Erythroblast (primary cell): ENCODE data around the gene SPATA16.

Source experiments
- GATA1 ChIP-seq: IDR thresholded peaks from 2 replicates; pipeline ENCODE4 v1.6.1; 2011; ENCODE audit warnings: low read depth, mild to moderate bottlenecking, control low read depth, low read length, moderate library complexity
- POLR2A ChIP-seq: IDR thresholded peaks from 2 replicates; pipeline ENCODE4 v1.6.1; 2011; ENCODE audit warnings: mild to moderate bottlenecking, low read length

DNA sequence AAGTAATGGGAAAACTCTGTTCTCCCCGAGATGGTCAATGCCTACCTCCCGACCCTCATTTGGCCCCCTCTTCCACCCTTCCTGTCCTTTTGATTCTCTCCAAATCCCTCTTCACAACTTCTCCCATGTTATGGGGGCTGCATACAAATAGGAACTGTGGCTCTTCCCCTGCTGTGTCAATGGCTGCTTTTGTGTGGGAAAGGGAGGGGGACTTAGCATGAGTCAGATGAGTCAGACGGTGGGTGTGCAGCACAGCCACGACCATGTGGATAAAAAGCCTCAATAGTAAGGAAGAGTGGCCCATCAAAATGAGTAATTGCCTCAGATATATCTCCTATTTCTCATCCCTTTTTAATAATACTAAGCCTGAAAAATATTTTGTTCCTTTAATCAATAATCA lies 31.9 kb downstream of the SPATA16 start:
- TF ChIP-seq POLR2A (no peak), GATA1 (no peak)
